Neutrophil (primary cell): ENCODE results near the gene CXCL1.

Experiments
- H3K27ac ChIP-seq: fragments of 200-600 bp; sonication (generic); 2 replicates; pipeline ENCODE4 v1.5.1; 2016; ENCODE audit warnings: mild to moderate bottlenecking, moderate library complexity
- H3K27me3 ChIP-seq: fragments of 200-600 bp; sonication (generic); 2 replicates; pipeline ENCODE4 v1.6.0; 2016; ENCODE audit warnings: mild to moderate bottlenecking
- H3K36me3 ChIP-seq: fragments of 200-600 bp; sonication (generic); 2 replicates; pipeline ENCODE4 v1.5.1; 2017
- H3K4me1 ChIP-seq, 2 experiments: fragments of 200-600 bp in 1 of 2; sonication (generic) in 1 of 2; 1 replicate in 1 of 2; 2 replicates in 1 of 2; pipeline versions ENCODE4 v1.5.1 to v1.6.1; 2013 to 2016; ENCODE audit warnings: low read depth in 1 of 2, low read length in 1 of 2, mild to moderate bottlenecking in 1 of 2, moderate library complexity in 1 of 2; ENCODE audit not compliant: control insufficient read depth in 1 of 2, insufficient read depth in 1 of 2
- H3K4me3 ChIP-seq, 2 experiments: fragments of 200-600 bp in 1 of 2; sonication (generic) in 1 of 2; 1 replicate in 1 of 2; 2 replicates in 1 of 2; pipeline ENCODE4 v1.5.1; 2013 to 2016; ENCODE audit warnings: low read depth in 1 of 2, low read length in 1 of 2, mild to moderate bottlenecking in 1 of 2, moderate library complexity in 1 of 2
- H3K9me3 ChIP-seq: fragments of 200-600 bp; sonication (generic); 2 replicates; pipeline ENCODE4 v1.5.1; 2016
- CTCF ChIP-seq: fragments of 200-600 bp; sonication (generic); IDR thresholded peaks from 2 replicates; pipeline ENCODE4 v1.5.1; 2016; ENCODE audit warnings: antibody characterized with exemption

CXCL1 gene

GRCh38 chr4:73869130-73870055, at the start of gene CXCL1:
Gene CXCL1, plus strand, starts transcription at chr4:73869393. Its CDS starts 78 bp downstream, at chr4:73869471.
- Histone ChIP-seq H3K36me3 (no peaks in the 10 kb centered on the region), H3K4me3 (peak within 1 kb of the TSS; percentile 82 to 92), H3K27ac (peak within 1 kb of the TSS; percentile 98), H3K27me3 (no peaks in the 10 kb centered on the region), H3K4me1 (peaks cover 71 to 88% of the 10 kb centered on the region in 2 experiments), H3K9me3 (no peaks in the 10 kb centered on the region)
- no peak for TF ChIP-seq CTCF

- no peak for TF ChIP-seq CTCF
- Histone ChIP-seq H3K27me3 (no peaks in the 10 kb centered on the region), H3K4me3 (no peak overlapping the region), H3K4me1 (peaks cover 71 to 76% of the 10 kb centered on the region in 2 experiments), H3K36me3 (no peaks in the 10 kb centered on the region), H3K9me3 (no peaks in the 10 kb centered on the region), H3K27ac (peak overlapping the region; percentile 82)
Observed at GRCh38 chr4:73821325-73821724, 47.9 kb upstream of the CXCL1 start.

- H3K36me3 ChIP-seq: no peaks in the 10 kb centered on the region
- no peaks in the 10 kb centered on the region for H3K9me3 ChIP-seq
- H3K4me3 ChIP-seq: no peak overlapping the region
- H3K27me3 ChIP-seq: no peaks in the 10 kb centered on the region
- peaks cover 76 to 80% of the 10 kb centered on the region in 2 experiments for H3K4me1 ChIP-seq
- no peak for TF ChIP-seq CTCF
- H3K27ac ChIP-seq: peak overlapping the region; percentile 82
Observed at GRCh38 chr4:73822389-73822788, 46.8 kb upstream of the CXCL1 start.

DNA sequence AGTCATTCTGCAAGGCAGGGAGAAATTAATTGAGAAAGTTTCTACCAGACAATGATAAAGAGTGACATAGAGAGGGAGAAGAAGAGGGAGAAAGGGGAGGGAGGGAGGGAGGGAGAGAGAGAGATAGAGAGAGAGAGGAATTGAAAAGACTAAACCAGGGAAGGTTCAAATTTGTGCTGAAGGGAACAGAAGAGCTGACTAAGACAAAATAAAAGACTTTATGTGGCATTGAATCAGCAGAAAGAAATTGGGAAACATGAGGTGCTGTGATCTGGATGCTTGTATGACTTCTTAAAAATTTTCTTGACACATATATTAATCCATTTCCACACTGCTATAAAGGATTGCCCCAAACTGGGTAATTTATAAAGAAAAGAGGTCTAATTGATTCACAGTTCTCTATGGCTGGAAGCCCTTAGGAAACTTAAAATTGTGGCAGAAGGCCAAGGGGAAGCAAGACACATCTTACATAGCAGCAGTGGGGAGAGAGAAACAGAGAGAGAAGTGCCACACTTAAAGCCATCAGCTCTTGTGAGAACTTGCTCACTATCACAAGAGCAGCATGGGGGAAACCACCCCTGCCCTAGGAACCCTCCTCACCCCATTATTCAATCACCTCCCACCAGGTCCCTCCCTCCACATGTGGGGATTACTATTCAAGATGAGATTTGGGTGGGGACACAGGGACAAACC, 46.2 kb upstream of the CXCL1 start:
- H3K36me3 ChIP-seq: no peaks in the 10 kb centered on the region
- H3K4me1 ChIP-seq: peaks cover 78 to 86% of the 10 kb centered on the region in 2 experiments
- no peaks in the 10 kb centered on the region for H3K27me3 ChIP-seq
- peak overlapping the region; percentile 82 for H3K27ac ChIP-seq
- no peaks in the 10 kb centered on the region for H3K9me3 ChIP-seq
- H3K4me3 ChIP-seq: no peak overlapping the region
- TF ChIP-seq CTCF: no peak

DNA sequence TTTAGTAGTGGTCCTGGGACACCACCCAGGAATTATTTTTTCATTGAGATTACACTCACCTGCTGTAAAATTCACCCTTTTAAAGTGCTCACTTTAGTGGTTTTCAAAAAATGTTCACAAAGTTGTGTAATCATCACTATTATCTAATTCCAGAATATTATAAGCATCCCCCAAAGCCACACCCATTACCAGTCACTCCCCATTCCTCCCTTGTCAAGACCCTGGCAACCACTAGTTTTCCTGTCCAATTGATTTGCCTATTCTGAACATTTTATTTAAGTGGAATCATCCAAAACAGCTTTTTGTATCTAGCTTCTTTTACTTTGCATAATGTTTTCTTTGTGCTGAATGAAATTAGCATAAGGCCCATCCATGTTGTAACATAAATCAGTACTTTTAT, 45.4 kb upstream of the CXCL1 start:
- peak overlapping the region; percentile 82 for H3K27ac ChIP-seq
- H3K4me1 ChIP-seq: peaks cover 86 to 94% of the 10 kb centered on the region in 2 experiments
- H3K9me3 ChIP-seq: no peaks in the 10 kb centered on the region
- TF ChIP-seq CTCF: no peak
- H3K27me3 ChIP-seq: no peaks in the 10 kb centered on the region
- H3K36me3 ChIP-seq: no peaks in the 10 kb centered on the region
- no peak overlapping the region for H3K4me3 ChIP-seq
